HepG2 (cell line): Measurements from ENCODE around the gene AMN. TPM values are rescaled to one million over a fixed set of nuclear protein-coding genes. Genes with fewer than 3 reads are reported as not detected.
A peak's percentile ranks its signal among the peaks of the same experiment; 100 is the strongest.

ENCODE experiments used
- ATAC-seq: fragments of 200-7000 bp; cut with Tn5 transposase; 3 replicates; pipeline ENCODE4 v1.9.1; 2020; ENCODE audit warnings: mild to moderate bottlenecking, moderate library complexity
- BruUV-seq: library from RNA; stranded (reverse); fragments of 400-500 nt; replicated peaks from 2 replicates; lab custom pipeline; 2021; lab: Mats Ljungman, UMichigan
- CTCF ChIA-PET: fragments of 300-600 bp; formaldehyde crosslinking; extraction: SDS; loops from one replicate; lab custom pipeline; 2021; ENCODE audit warnings: low total read pairs, inconsistent platforms, low intra/inter-chr PET ratio; lab: Yijun Ruan, JAX
- POLR2A ChIA-PET: fragments of 350-600 bp; sonication (Branson Sonifier 250); formaldehyde crosslinking; loops from one replicate; lab custom pipeline; 2020; ENCODE audit warnings: antibody characterized with exemption, inconsistent platforms; lab: Yijun Ruan, JAX
- DNase-seq: peaks from one replicate; pipeline ENCODE4 v3.0.0-alpha.2; 2015; ENCODE audit warnings: low spot score
- FAIRE-seq: peaks from 3 replicates; lab custom pipeline; 2011; peaks lifted over from hg19 to GRCh38; lab: Jason Lieb, UNC
- H2AFZ ChIP-seq: one replicate; pipeline ENCODE4 v1.6.1; 2011; ENCODE audit warnings: low read length, inconsistent platforms
- H3K27ac ChIP-seq: fragments of 300-600 bp; 3 replicates; pipeline ENCODE4 v1.8.0; 2011; ENCODE audit warnings: mixed run types, mild to moderate bottlenecking, mixed read lengths, low read length, inconsistent platforms; ENCODE audit not compliant: insufficient read depth; ENCODE audit errors: extremely low read length
- H3K27me3 ChIP-seq, 2 experiments: fragments of 200-600 bp in 1 of 2; 2 replicates in 1 of 2; 3 replicates in 1 of 2; pipeline versions ENCODE4 v1.6.0 to v1.8.0; 2011; ENCODE audit warnings: low read length in 2 of 2, mild to moderate bottlenecking in 2 of 2, moderate library complexity in 2 of 2, inconsistent platforms in 1 of 2; ENCODE audit not compliant: insufficient read depth in 2 of 2, control insufficient read depth in 1 of 2
- H3K36me3 ChIP-seq, 2 experiments: fragments of 200-600 bp in 1 of 2; replicated peaks in 1 of 2; 2 replicates in 1 of 2; 3 replicates in 1 of 2; pipeline versions ENCODE4 v1.5.1 to v1.8.0; 2011; ENCODE audit warnings: low read length in 2 of 2, inconsistent platforms in 1 of 2; ENCODE audit not compliant: insufficient read depth in 2 of 2, control insufficient read depth in 1 of 2
- H3K4me1 ChIP-seq: 2 replicates; pipeline ENCODE4 v1.5.1; 2012; ENCODE audit warnings: low read length, inconsistent platforms; ENCODE audit not compliant: insufficient read depth
- H3K4me2 ChIP-seq: 2 replicates; pipeline ENCODE4 v1.6.0; 2011; ENCODE audit warnings: low read depth, low read length, inconsistent platforms
- H3K4me3 ChIP-seq, 3 experiments: fragments of 200-600 bp in 1 of 3; sonication (generic), shearing (Covaris generic) in 1 of 3; replicated peaks in 1 of 3; 2 replicates each; pipeline ENCODE4 v1.5.1; 2011 to 2016; ENCODE audit warnings: low read length in 3 of 3, inconsistent platforms in 2 of 3, low read depth in 2 of 3, mild to moderate bottlenecking in 2 of 3, control low read depth in 1 of 3, mixed read lengths in 1 of 3; ENCODE audit not compliant: insufficient read depth in 1 of 3
- H3K79me2 ChIP-seq: one replicate; pipeline ENCODE4 v1.6.1; 2011; ENCODE audit warnings: low read length, inconsistent platforms; ENCODE audit not compliant: insufficient read depth
- H3K9ac ChIP-seq: 2 replicates; pipeline ENCODE4 v1.6.0; 2011; ENCODE audit warnings: mild to moderate bottlenecking, low read depth, low read length, inconsistent platforms; ENCODE audit not compliant: insufficient read depth
- H3K9me3 ChIP-seq: 2 replicates; pipeline ENCODE4 v1.5.1; 2012; ENCODE audit warnings: mild to moderate bottlenecking, low read length
- H4K20me1 ChIP-seq: 2 replicates; pipeline ENCODE4 v1.6.0; 2011; ENCODE audit warnings: inconsistent platforms, mild to moderate bottlenecking, low read length, moderate library complexity; ENCODE audit not compliant: insufficient read depth
- RBM22 ChIP-seq: fragments of 200-400 bp; formaldehyde crosslinking; optimal IDR thresholded peaks from 2 replicates; pipeline ENCODE3; 2017; ENCODE audit warnings: mild to moderate bottlenecking, low read length, moderate library complexity
- ZNF589 ChIP-seq: sonication (generic); formaldehyde crosslinking; conservative IDR thresholded peaks from 2 replicates; pipeline ENCODE4 v1.8.0; 2022; ENCODE audit warnings: mild to moderate bottlenecking, moderate library complexity, missing genetic modification reagents
- WGBS: methylation state at CpG from one replicate; pipeline ENCODE4 v1.1.6; 2017; ENCODE audit warnings: low lambda C conversion rate; 5-methylcytosine and 5-hydroxymethylcytosine counted together
- in situ Hi-C: cut with HindIII; loops from 2 replicates; pipeline ENCODE4 v1.10.0; 2017; ENCODE audit warnings: low pct_unique_long_range_greater_than_20kb; ENCODE audit not compliant: extremely low pct_ligation_motif_present
- intact Hi-C: fragments of 100-400 bp; cut with micrococcal nuclease; formaldehyde crosslinking; loops from one replicate; pipeline ENCODE4 v1.10.0; 2022; ENCODE audit not compliant: unreplicated experiment
- polyA plus RNA-seq, 8 experiments: library from polyadenylated mRNA; depleted of rRNA in 3 of 8; stranded (reverse) in 7 of 8; unstranded in 1 of 8; fragments of >200 nt; fragmentation: Illumina TruSeq in 4 of 8; extraction: Trizol in 4 of 8; gene quantifications; 2 replicates each; pipeline versions ENCODE4 v1.2.1 to v1.2.3, GENCODE V29; 2011 to 2016; ENCODE audit warnings: low read depth in 4 of 8, missing spikeins in 1 of 8, mixed read lengths in 1 of 8; ENCODE audit not compliant: insufficient read depth in 1 of 8
- total RNA-seq, 5 experiments: library from RNA; depleted of rRNA; stranded (reverse); fragments of >200 nt; fragmentation: Illumina TruSeq; extraction: Trizol; gene quantifications; 2 replicates each; pipeline ENCODE4 v1.2.3, GENCODE V29; 2016; ENCODE audit warnings: low read depth in 1 of 5
- TF ChIP-seq, protein P1 (sequence below): sonication (generic); formaldehyde crosslinking; IDR thresholded peaks from 2 replicates; pipeline ENCODE4 v1.8.0; 2022; ENCODE audit warnings: missing genetic modification reagents, low read depth, mild to moderate bottlenecking, borderline replicate concordance
- TF ChIP-seq, protein P2 (sequence below): sonication (generic); formaldehyde crosslinking; conservative IDR thresholded peaks from 2 replicates; pipeline ENCODE4 v1.8.0; 2022; ENCODE audit warnings: mild to moderate bottlenecking, moderate library complexity, missing genetic modification reagents

The AMN gene
- total and polyA plus RNA-seq, 2 of the 13 experiments (the other 11 are each of a cell fraction or from before 2014, with no cell fraction given), result 9.8 to 33.1 TPM

DNA sequence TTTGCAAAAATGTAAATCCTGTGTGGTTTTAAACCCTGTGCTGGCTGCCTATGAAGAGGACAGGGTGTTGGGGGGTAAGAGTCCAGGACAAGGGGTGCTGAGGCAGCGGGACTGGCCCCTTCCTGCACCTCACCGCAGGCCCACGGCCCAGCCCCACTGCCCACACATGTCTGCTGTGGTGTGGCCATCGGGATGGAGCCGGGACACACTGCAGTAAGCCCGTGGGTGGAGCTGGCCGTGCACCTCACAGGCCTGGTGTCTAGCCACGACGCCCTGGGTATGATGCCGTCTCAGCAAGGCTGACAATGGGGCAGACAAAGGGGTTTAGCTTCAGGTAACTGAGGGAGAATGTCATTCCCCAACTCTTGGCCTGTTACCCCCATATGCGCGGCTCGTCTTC lies 19.6 kb downstream of the AMN start:
- H3K9ac ChIP-seq, result no peak overlapping the region
- ATAC-seq (no peak), FAIRE-seq (no peak), DNase-seq (no peak)
- H3K4me1 ChIP-seq, result no peaks in the 10 kb centered on the region
- CTCF ChIA-PET, result no interaction called here
- no peaks in the 10 kb centered on the region for H3K79me2 ChIP-seq
- no peak overlapping the region for H3K4me2 ChIP-seq
- H3K27me3 ChIP-seq, result no peaks in the 10 kb centered on the region
- no peak overlapping the region for H3K4me3 ChIP-seq
- WGBS, result 81% methylated on average over 6 of the region's 13 CpGs
- TF ChIP-seq, protein P1, sequence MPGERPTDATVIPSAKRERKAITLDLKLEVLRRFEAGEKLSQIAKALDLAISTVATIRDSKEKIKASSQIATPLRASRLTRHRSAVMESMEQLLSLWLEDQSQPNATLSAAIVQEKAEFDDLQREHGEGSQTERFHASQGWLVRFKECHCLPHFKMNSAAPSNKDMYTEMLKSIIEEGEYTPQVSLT, result no peak
- peak; percentile 29 for TF ChIP-seq RBM22
- TF ChIP-seq, protein P2, sequence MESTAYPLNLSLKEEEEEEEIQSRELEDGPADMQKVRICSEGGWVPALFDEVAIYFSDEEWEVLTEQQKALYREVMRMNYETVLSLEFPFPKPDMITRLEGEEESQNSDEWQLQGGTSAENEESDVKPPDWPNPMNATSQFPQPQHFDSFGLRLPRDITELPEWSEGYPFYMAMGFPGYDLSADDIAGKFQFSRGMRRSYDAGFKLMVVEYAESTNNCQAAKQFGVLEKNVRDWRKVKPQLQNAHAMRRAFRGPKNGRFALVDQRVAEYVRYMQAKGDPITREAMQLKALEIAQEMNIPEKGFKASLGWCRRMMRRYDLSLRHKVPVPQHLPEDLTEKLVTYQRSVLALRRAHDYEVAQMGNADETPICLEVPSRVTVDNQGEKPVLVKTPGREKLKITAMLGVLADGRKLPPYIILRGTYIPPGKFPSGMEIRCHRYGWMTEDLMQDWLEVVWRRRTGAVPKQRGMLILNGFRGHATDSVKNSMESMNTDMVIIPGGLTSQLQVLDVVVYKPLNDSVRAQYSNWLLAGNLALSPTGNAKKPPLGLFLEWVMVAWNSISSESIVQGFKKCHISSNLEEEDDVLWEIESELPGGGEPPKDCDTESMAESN (CRISPR knock-in tag), result no peak
- H3K9me3 ChIP-seq, result no peaks in the 10 kb centered on the region
- POLR2A ChIA-PET, result no interaction called here
- intact Hi-C loops (no loop called here), in situ Hi-C loops (no loop called here)
- H3K36me3 ChIP-seq, result peaks cover 10 to 20% of the 10 kb centered on the region in 2 experiments; a peak in 4 of 5 replicates
- BruUV-seq, result no TSS peak
- no peaks in the 10 kb centered on the region for H4K20me1 ChIP-seq
- H3K27ac ChIP-seq, result no peak overlapping the region
- no peak overlapping the region for H2AFZ ChIP-seq

DNA sequence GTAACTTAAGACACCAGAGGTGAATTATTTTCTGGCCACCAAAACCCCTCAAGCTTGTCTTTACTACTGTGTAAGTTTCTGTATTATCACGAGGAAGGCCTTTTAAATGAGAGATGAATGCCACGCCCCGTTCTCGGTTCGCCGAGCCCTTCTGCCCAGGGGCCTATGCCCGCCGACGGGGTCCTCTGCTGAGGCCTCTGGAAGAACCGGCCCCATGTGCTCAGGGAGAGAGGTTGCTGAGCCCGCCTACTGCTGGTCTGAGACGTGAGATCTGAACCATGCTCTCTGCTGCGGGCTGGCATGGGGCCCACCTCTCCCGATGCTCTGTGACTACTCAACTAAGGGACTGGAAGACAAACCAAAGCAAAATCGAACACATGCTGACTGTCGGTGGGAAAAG lies 21.0 kb downstream of the AMN start:
- intact Hi-C loops, result no loop called here

More for the DNA sequence above, 21.0 kb downstream of the AMN start:
- ChIA-PET CTCF (no interaction called here), POLR2A (no interaction called here)
- ATAC-seq, result no peak
- in situ Hi-C loops, result no loop called here
- TF ChIP-seq ZNF589 (CRISPR knock-in tag) (no peak), RBM22 (peak; percentile 43)
- H3K4me2 ChIP-seq, result no peak overlapping the region
- no peaks in the 10 kb centered on the region for H3K4me1 ChIP-seq
- no TSS peak for BruUV-seq
- H3K9ac ChIP-seq, result no peak overlapping the region
- no peaks in the 10 kb centered on the region for H3K27me3 ChIP-seq
- H3K4me3 ChIP-seq, result no peak overlapping the region
- no peak overlapping the region for H3K27ac ChIP-seq
- WGBS, result 95% methylated on average over 16 of the region's 16 CpGs
- no peaks in the 10 kb centered on the region for H3K9me3 ChIP-seq
- H3K36me3 ChIP-seq, result peaks cover 16 to 24% of the 10 kb centered on the region in 2 experiments; a peak in 4 of 5 replicates
- no peaks in the 10 kb centered on the region for H4K20me1 ChIP-seq
- H3K79me2 ChIP-seq, result no peaks in the 10 kb centered on the region
- FAIRE-seq, result no peak
- no peak for DNase-seq
- no peak overlapping the region for H2AFZ ChIP-seq
